Retinal pigment epithelial cell (primary cell): ENCODE measurements around the gene FBN1.

Source experiments
- DNase-seq: peaks from one replicate; pipeline ENCODE4 v3.0.0-alpha.2; 2010; ENCODE audit warnings: low read depth
- H3K4me3 ChIP-seq: 2 replicates; pipeline ENCODE4 v1.5.1; 2011; ENCODE audit warnings: mild to moderate bottlenecking, low read length, control low read depth, moderate library complexity
- TF ChIP-seq, protein P1 (sequence below): conservative IDR thresholded peaks from 2 replicates; pipeline ENCODE4 v1.5.1; 2011; ENCODE audit warnings: low read depth, low read length, control low read depth, inconsistent platforms

FBN1 gene

GRCh38 chr15:48393645-48394506, 251.6 kb downstream of the FBN1 start:
- TF ChIP-seq, protein P1, sequence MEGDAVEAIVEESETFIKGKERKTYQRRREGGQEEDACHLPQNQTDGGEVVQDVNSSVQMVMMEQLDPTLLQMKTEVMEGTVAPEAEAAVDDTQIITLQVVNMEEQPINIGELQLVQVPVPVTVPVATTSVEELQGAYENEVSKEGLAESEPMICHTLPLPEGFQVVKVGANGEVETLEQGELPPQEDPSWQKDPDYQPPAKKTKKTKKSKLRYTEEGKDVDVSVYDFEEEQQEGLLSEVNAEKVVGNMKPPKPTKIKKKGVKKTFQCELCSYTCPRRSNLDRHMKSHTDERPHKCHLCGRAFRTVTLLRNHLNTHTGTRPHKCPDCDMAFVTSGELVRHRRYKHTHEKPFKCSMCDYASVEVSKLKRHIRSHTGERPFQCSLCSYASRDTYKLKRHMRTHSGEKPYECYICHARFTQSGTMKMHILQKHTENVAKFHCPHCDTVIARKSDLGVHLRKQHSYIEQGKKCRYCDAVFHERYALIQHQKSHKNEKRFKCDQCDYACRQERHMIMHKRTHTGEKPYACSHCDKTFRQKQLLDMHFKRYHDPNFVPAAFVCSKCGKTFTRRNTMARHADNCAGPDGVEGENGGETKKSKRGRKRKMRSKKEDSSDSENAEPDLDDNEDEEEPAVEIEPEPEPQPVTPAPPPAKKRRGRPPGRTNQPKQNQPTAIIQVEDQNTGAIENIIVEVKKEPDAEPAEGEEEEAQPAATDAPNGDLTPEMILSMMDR: no peak
- no peak overlapping the region for H3K4me3 ChIP-seq
- DNase-seq: no peak

GRCh38 chr15:48392356-48392755, 253.2 kb downstream of the FBN1 start:
- no peak for DNase-seq
- TF ChIP-seq, protein P1: no peak
- H3K4me3 ChIP-seq: no peak overlapping the region

DNA sequence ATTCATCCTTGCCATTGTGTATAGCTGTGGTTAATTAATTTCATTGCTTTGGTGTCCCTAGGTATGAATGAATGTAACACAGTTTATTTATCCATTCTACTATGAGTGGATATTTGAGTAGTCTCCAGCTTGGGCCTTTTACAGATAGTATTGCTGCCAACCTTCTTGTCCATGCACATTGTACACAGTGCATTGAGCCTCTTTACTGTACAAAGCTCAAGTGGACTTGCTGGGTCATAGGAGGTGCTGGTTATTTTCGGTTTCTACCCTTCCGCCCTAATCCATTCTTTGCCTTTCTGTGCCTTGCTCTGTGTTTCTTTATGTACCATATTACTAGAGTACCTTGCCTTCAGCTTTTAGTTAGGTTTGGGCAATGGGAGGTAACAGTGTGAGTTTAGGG, 253.6 kb downstream of the FBN1 start:
- TF ChIP-seq, protein P1: no peak
- H3K4me3 ChIP-seq: no peak overlapping the region
- DNase-seq: no peak

- no peak overlapping the region for H3K4me3 ChIP-seq
- TF ChIP-seq, protein P1: no peak
- no peak for DNase-seq
Measured at GRCh38 chr15:48389691-48390143, 255.8 kb downstream of the FBN1 start.

GRCh38 chr15:48388910-48389309, 256.6 kb downstream of the FBN1 start:
- TF ChIP-seq, protein P1: no peak
- DNase-seq: no peak
- no peak overlapping the region for H3K4me3 ChIP-seq

DNA sequence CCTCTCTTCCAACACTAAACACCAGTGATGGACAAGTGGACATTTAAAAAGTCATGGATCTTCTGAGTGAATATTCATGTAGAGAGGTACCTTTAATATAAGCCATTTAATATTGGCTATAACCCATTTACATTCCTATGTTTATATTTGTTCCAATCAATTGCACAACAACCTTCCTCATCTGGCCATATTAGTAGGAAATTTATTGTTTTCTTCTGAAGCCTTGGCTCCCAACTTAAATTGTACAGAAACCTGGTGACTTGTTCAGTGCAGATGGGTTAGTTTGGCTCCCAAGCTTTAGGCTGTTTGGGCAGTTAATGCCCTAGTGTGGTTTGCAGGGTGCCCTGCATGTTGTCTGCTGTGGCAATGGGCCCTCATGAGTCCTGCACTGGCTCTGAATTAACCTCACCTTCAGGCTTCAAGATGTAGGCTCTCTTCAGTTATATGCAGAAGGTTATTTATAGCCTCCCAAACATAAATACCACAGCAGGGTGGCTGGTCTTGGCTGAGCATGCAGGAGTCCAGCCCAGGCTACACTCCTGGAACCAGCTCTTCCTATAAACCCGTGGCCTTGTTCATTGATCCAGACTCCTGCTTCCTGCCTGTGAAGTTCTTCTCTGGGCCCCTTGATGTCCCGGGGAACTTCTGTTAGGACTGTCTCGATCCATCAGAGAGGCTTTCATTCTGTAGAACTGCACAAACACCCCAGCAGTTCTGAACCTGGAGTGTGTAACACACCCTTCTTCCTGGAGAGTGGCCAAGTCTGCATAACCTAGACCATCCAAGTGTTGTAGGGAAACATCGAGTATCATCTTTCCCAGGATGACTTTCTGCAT, 257.3 kb downstream of the FBN1 start:
- TF ChIP-seq, protein P1: no peak
- no peak overlapping the region for H3K4me3 ChIP-seq
- no peak for DNase-seq
